Lower leg skin (tissue), 4 donors: ENCODE data around the gene PDIA6. TPM values are rescaled to one million over a fixed set of nuclear protein-coding genes. Genes with fewer than 3 reads are reported as not detected.

Source experiments
- DNase-seq, 2 donors: peaks; one replicate each; pipeline ENCODE4 v3.0.0-alpha.2; 2019; ENCODE audit warnings: low spot score in 2 of 2
- H3K4me3 ChIP-seq: fragments of 200-600 bp; sonication (generic); 2 replicates; pipeline ENCODE4 v1.5.1; 2017; ENCODE audit warnings: mild to moderate bottlenecking, low read depth; ENCODE audit not compliant: poor library complexity, severe bottlenecking
- POLR2A ChIP-seq, 2 donors: fragments of 450-650 bp; IDR thresholded peaks; one replicate each; pipeline ENCODE4 v1.6.1; 2016 to 2017; ENCODE audit warnings: antibody characterized with exemption in 2 of 2, mild to moderate bottlenecking in 1 of 2, moderate library complexity in 1 of 2
- WGBS, 2 donors: methylation state at CpG; one replicate each; pipeline ENCODE4 v1.1.5; 2018; 5-methylcytosine and 5-hydroxymethylcytosine counted together
- intact Hi-C: fragments of 100-400 bp; cut with DNase I; formaldehyde crosslinking; loops from one replicate; pipeline ENCODE4 v1.15.0; 2023; ENCODE audit warnings: low total_unique reads
- total RNA-seq, 4 donors: library from RNA; depleted of rRNA; stranded (reverse); fragments of >200 nt; gene quantifications; one replicate each; pipeline ENCODE4 v1.1.0, GENCODE V29; 2016
- TF ChIP-seq, protein P1 (sequence below), 3 donors: fragments of 450-650 bp; IDR thresholded peaks; one replicate each; pipeline ENCODE4 v1.5.1; 2016; ENCODE audit warnings: antibody characterized with exemption in 3 of 3, mild to moderate bottlenecking in 3 of 3, moderate library complexity in 2 of 3

Gene PDIA6
- total RNA-seq, 4 donors from 2014 or later: 50.5 to 97.7 (median 73.7) TPM

DNA sequence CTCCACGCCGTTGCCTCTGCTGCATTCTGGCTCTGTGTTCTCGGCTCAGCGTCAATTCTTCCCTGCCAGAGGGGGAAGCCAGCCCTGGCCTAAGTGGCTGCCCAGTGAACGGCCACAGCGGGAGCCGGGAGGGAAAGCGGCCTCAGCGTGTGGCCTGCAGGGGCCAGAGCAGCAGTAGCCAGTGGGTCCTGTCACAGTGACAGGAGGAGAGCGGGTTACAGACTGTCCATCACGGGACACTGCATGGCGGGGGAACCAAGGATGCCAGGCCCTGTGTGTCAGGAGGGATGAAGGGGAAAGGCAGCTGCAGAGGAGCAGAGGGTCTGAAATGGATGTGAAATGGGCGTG lies 39.7 kb downstream of the PDIA6 start:
- DNase-seq: no peak
- TF ChIP-seq, protein P1, sequence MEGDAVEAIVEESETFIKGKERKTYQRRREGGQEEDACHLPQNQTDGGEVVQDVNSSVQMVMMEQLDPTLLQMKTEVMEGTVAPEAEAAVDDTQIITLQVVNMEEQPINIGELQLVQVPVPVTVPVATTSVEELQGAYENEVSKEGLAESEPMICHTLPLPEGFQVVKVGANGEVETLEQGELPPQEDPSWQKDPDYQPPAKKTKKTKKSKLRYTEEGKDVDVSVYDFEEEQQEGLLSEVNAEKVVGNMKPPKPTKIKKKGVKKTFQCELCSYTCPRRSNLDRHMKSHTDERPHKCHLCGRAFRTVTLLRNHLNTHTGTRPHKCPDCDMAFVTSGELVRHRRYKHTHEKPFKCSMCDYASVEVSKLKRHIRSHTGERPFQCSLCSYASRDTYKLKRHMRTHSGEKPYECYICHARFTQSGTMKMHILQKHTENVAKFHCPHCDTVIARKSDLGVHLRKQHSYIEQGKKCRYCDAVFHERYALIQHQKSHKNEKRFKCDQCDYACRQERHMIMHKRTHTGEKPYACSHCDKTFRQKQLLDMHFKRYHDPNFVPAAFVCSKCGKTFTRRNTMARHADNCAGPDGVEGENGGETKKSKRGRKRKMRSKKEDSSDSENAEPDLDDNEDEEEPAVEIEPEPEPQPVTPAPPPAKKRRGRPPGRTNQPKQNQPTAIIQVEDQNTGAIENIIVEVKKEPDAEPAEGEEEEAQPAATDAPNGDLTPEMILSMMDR (IDR thresholded peaks at IDR 0.05): no peak
- TF ChIP-seq POLR2A (IDR thresholded peaks at IDR 0.05): no peak
- no peak overlapping the region for H3K4me3 ChIP-seq
- intact Hi-C loops: no loop called here
- WGBS, 2 donors: 74 to 83% methylated on average over 13 of the region's 13 CpGs

DNA sequence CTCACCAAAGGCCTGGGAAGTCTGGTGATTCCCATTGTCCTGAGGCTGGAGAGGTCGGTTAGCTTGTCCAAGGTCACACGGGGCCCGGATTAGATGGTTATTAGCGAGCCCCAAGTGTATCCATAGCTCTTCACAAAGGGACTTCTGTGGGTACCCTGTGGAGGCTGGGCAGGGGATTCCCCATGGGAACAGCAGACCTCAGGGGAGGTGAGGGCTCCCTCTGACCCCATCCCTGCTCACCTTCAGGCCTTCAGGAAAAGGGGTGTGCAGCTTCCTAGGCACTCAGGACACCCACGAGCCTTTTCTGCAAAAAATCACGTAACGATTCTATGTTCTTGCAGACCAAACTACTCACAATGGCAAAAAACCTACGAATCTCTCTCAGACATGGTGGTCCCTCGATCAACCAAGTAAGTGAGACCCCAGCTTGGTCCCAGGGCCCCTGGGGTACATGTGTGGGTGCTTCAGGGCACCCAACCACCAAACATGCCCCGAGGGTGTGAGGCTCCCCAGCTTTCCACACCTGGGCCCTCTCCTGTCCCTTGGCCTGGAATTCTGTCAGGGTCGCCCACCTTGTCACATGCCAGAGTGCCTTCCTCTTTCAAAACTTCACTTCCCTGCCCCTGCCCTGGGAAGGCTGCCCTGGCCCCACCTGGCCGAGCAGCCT lies 40.3 kb downstream of the PDIA6 start:
- no peak overlapping the region for H3K4me3 ChIP-seq
- TF ChIP-seq, protein P1 (IDR thresholded peaks at IDR 0.05): no peak
- TF ChIP-seq POLR2A (IDR thresholded peaks at IDR 0.05): no peak
- DNase-seq: no peak
- WGBS, 2 donors: 92 to 95% methylated on average over 12 of the region's 12 CpGs
- intact Hi-C loops: no loop called here

DNA sequence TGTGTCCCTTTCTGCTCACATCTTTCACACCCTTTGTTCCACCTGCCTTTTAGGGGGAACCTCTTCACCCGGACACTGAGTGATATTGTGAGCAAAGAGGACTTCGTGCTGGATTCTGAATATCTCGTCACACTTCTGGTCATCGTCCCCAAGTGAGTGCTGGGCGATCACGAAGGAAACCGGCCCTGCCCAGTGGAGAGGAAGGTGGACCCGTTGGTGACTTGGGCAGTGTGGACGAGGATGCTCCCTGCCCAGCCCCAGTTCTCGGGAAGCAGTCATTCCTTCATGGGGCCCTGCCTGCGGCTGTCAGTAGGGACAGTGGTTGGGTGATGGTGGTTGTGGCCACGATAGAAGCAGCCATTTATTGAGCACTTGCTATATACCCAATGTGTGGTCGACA lies 40.8 kb downstream of the PDIA6 start:
- 89 to 92% methylated on average over 13 of the region's 13 CpGs for WGBS, 2 donors
- no peak for TF ChIP-seq POLR2A (IDR thresholded peaks at IDR 0.05)

DNA sequence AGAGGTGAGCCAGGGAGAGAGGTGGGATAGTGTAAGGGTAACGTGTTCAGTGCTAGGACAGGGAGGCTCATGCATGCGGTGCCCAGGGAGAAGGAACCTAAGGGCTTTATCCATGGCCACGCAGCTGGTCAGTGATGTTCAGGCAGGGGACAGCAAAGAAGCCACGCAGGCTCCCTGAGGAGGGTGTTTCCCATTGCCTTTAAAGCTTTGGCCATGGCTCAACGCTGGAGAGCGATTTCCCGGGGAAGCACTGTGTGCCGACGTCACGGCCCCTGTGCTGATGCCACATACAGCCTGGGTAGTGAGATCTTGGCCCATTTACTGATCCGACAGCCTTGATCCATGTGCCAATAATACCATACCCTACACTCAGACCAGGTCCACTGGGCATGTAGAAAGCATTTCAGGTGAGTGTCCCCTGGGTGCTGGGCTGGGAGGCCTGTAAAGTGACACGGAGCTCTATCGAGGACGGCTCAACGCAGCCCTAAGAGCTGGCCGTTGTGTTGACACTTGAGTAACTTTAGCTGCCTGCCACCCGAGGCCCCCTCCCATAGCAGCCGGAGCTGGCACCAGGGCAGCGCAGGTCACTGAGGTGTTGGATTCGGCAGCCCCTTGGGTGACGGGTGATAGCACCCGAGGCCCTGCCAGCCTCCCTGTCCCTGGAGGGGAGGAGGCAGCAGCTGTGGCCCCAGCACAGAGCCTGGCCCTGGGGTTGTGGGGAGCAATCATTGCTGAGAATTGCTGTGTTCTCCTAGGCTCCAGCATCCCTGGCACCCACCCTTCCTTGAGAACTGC lies 41.4 kb downstream of the PDIA6 start:
- WGBS, 2 donors: 85 to 89% methylated on average over 12 to 13 of the region's 22 CpGs
- no peak for TF ChIP-seq POLR2A (IDR thresholded peaks at IDR 0.05)
- TF ChIP-seq, protein P1 (IDR thresholded peaks at IDR 0.05): no peak
- H3K4me3 ChIP-seq: no peak overlapping the region
- intact Hi-C loops: no loop called here
- DNase-seq: no peak

More for the DNA sequence above, 40.8 kb downstream of the PDIA6 start:
- no peak for DNase-seq
- intact Hi-C loops: no loop called here
- no peak overlapping the region for H3K4me3 ChIP-seq

DNA sequence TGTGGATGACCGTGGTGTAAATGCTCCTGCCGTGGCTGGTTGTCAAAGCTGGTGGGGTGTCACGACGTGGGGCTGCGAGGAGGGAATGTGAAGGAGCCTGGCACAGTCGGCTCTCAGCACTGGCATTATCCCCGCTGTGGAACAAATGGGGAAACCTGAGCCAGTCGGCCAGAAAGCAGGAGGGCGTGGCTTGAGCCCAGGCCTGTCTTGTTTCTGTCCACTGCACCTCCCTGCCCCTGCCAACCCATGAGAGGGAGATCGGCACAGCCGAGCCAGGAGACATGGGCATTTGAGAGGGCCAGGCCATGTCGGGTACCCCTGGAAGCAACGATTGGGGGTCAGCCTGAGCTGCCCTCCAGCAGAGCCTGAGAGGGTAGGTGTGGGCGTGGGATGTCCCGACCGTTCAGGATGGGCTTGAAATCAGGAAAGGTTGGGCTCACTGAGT lies 44.5 kb downstream of the PDIA6 start:
- 74 to 77% methylated on average over 16 of the region's 16 CpGs for WGBS, 2 donors
- no peak overlapping the region for H3K4me3 ChIP-seq
- TF ChIP-seq, protein P1 (IDR thresholded peaks at IDR 0.05): no peak
- TF ChIP-seq POLR2A (IDR thresholded peaks at IDR 0.05): no peak
- intact Hi-C loops: no loop called here
- no peak for DNase-seq

DNA sequence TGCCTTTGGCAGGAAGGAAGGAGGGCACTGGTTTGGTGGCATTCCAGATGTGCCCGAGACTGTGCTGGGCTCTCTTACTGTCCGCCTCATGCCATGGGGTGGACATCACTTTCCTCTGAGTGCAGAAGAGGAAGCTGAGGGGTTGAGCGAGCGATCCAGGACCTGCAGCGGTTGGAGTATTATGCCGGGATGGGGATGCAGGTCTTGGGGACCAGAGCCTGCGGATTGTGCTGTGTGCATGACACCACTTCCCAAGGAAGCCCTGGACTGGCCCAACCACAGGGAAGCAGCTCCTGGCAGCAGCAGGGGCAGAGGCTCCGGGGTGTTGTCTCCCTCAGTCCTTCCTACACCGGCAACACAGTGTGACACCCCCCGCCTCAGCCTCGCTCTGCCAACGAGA lies 46.7 kb downstream of the PDIA6 start:
- no peak overlapping the region for H3K4me3 ChIP-seq
- intact Hi-C loops: no loop called here
- no peak for DNase-seq
- TF ChIP-seq, protein P1 (IDR thresholded peaks at IDR 0.05): no peak
- TF ChIP-seq POLR2A (IDR thresholded peaks at IDR 0.05): no peak
- 81 to 90% methylated on average over 7 to 12 of the region's 12 CpGs for WGBS, 2 donors
